CD4-positive, alpha-beta T cell treated with Interleukin-2 at 100 ng/mL for 4 hours (primary cell): ENCODE results near the gene PDE6A.
"Not testable (repeated sequence)": the region's sequence is repeated elsewhere in the genome, so short reads cannot be mapped to it uniquely, and the experiment has no call there.

Experiments used
- DNase-seq: peaks from one replicate; pipeline ENCODE4 v3.0.0-alpha.2; 2020; ENCODE audit warnings: low spot score

Gene PDE6A

GRCh38 chr5:149863830-149864229 lies 80.8 kb downstream of the PDE6A start:
- DNase-seq: no peak

GRCh38 chr5:149863176-149863575 lies 81.4 kb downstream of the PDE6A start:
- DNase-seq: no peak

- peak; percentile 9 for DNase-seq
Observed at GRCh38 chr5:149860801-149861322, 83.7 kb downstream of the PDE6A start.

- DNase-seq: no peak
Observed at GRCh38 chr5:149859746-149860145, 84.8 kb downstream of the PDE6A start.

- DNase-seq: not testable (repeated sequence)
Observed at GRCh38 chr5:149858481-149858880, 86.1 kb downstream of the PDE6A start.

- no peak for DNase-seq
Observed at GRCh38 chr5:149857499-149857898, 87.1 kb downstream of the PDE6A start.

- DNase-seq: no peak
Observed at GRCh38 chr5:149855366-149855765, 89.2 kb downstream of the PDE6A start.

- DNase-seq: no peak
Observed at GRCh38 chr5:149854866-149855265, 89.7 kb downstream of the PDE6A start.

GRCh38 chr5:149853701-149854100 lies 90.9 kb downstream of the PDE6A start:
- no peak for DNase-seq

- DNase-seq: no peak
Observed at GRCh38 chr5:149853331-149853648, 91.3 kb downstream of the PDE6A start.

- DNase-seq: peak; percentile 47
Observed at GRCh38 chr5:149852641-149853330, 91.8 kb downstream of the PDE6A start.

GRCh38 chr5:149851211-149851610 lies 93.4 kb downstream of the PDE6A start:
- no peak for DNase-seq

GRCh38 chr5:149849966-149850910 lies 94.4 kb downstream of the PDE6A start:
- DNase-seq: no peak

GRCh38 chr5:149849280-149849965 lies 95.2 kb downstream of the PDE6A start:
- no peak for DNase-seq

- no peak for DNase-seq
Observed at GRCh38 chr5:149847611-149848010, 97.0 kb downstream of the PDE6A start.

- no peak for DNase-seq
Observed at GRCh38 chr5:149846021-149846420, 98.6 kb downstream of the PDE6A start.

- DNase-seq: no peak
Observed at GRCh38 chr5:149845601-149846000, 99.0 kb downstream of the PDE6A start.

GRCh38 chr5:149841851-149842793 lies 102.5 kb downstream of the PDE6A start:
- DNase-seq: no peak

- no peak for DNase-seq
Observed at GRCh38 chr5:149840226-149840825, 104.3 kb downstream of the PDE6A start.

- no peak for DNase-seq
Observed at GRCh38 chr5:149839761-149840160, 104.8 kb downstream of the PDE6A start.
